Stomach (tissue), 4 donors: ENCODE data around the gene NTRK3.

ENCODE experiments used
- EP300 ChIP-seq: sonication (generic); formaldehyde crosslinking; IDR thresholded peaks from one replicate; pipeline ENCODE4 v1.6.1; 2017; ENCODE audit warnings: antibody characterized with exemption
- POLR2A ChIP-seq, 4 donors: fragments of 450-650 bp; IDR thresholded peaks; one replicate each; pipeline ENCODE4 v1.6.1; 2016; ENCODE audit warnings: antibody characterized with exemption in 4 of 4, control low read depth in 2 of 4, mild to moderate bottlenecking in 1 of 4, moderate library complexity in 1 of 4
- TF ChIP-seq, protein P1 (sequence below), 7 experiments: fragments of 450-650 bp in 4 of 7; fragments of 200-600 bp in 3 of 7; sonication (generic) in 3 of 7; IDR thresholded peaks; one replicate each; pipeline ENCODE4 v1.5.1; 2016 to 2019; ENCODE audit warnings: antibody characterized with exemption in 7 of 7, control low read depth in 2 of 7, mild to moderate bottlenecking in 1 of 7

DNA sequence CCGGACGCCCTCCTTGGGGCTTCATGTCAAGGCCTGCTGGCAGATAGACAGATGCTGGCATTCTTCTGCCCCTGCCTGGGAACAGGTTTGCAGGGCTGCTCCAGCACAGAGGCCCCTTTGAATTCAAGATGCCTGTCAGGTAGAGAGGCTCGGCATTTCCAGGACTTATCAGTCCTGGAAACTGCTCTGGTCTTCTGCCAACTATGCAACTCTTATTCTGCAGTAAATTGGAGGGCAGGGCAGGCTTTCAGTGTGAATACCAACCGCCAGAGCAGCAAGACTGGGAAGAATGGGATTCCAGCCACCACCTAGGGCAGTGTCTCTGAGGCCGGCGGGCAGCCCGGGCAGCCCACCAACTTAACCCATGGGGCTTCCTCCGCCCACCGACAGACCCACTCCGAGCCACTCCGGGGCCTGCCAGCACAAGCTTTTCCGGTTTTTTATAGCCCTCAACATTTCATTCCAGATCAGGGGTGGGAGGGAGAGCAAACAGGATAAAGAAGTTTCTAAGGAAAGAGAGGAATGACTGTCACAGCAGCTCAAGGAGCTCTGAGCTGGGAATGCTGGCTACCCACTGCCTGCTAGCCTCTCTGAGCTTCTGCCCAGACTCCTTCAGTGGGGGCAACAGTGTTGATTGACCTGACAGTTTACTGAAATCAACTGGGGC, 140.9 kb downstream of the NTRK3 start:
- TF ChIP-seq, protein P1, sequence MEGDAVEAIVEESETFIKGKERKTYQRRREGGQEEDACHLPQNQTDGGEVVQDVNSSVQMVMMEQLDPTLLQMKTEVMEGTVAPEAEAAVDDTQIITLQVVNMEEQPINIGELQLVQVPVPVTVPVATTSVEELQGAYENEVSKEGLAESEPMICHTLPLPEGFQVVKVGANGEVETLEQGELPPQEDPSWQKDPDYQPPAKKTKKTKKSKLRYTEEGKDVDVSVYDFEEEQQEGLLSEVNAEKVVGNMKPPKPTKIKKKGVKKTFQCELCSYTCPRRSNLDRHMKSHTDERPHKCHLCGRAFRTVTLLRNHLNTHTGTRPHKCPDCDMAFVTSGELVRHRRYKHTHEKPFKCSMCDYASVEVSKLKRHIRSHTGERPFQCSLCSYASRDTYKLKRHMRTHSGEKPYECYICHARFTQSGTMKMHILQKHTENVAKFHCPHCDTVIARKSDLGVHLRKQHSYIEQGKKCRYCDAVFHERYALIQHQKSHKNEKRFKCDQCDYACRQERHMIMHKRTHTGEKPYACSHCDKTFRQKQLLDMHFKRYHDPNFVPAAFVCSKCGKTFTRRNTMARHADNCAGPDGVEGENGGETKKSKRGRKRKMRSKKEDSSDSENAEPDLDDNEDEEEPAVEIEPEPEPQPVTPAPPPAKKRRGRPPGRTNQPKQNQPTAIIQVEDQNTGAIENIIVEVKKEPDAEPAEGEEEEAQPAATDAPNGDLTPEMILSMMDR (IDR thresholded peaks at IDR 0.05): no peak
- TF ChIP-seq POLR2A (IDR thresholded peaks at IDR 0.05) (no peak), EP300 (no peak)
